HEK293 (cell line): ENCODE results near the gene KRTAP9-7.

ENCODE experiments used
- CTCF ChIA-PET: fragments of 350-600 bp; formaldehyde crosslinking; extraction: SDS; loops from one replicate; lab custom pipeline; 2021; ENCODE audit warnings: antibody characterized with exemption; lab: Yijun Ruan, JAX
- POLR2A ChIA-PET: fragments of 300-600 bp; formaldehyde crosslinking; extraction: SDS; loops from one replicate; lab custom pipeline; 2020; ENCODE audit warnings: antibody characterized with exemption, inconsistent platforms; lab: Yijun Ruan, JAX
- H3K27ac ChIP-seq: fragments of 200-500 bp; sonication (Bioruptor generic); 2 replicates; pipeline ENCODE4 v1.5.1; 2014; ENCODE audit warnings: low read depth, low read length, control low read depth, inconsistent platforms; ENCODE audit errors: extremely low read depth
- H3K36me3 ChIP-seq, 2 experiments: fragments of 200-500 bp in 1 of 2; sonication (Bioruptor generic) in 1 of 2; 1 replicate in 1 of 2; 2 replicates in 1 of 2; pipeline ENCODE4 v1.5.1; 2014 to 2017; ENCODE audit warnings: inconsistent platforms in 2 of 2, low read length in 2 of 2; ENCODE audit not compliant: control insufficient read depth in 2 of 2, insufficient read depth in 1 of 2
- H3K4me1 ChIP-seq: fragments of 200-500 bp; sonication (Bioruptor generic); 2 replicates; pipeline ENCODE4 v1.5.1; 2014; ENCODE audit warnings: mild to moderate bottlenecking, low read length, inconsistent platforms; ENCODE audit not compliant: control insufficient read depth, insufficient read depth
- H3K4me3 ChIP-seq: 2 replicates; pipeline ENCODE4 v1.5.1; 2011; ENCODE audit warnings: low read depth, mild to moderate bottlenecking, control low read depth, low read length, moderate library complexity
- H3K9me3 ChIP-seq: fragments of 200-500 bp; sonication (Bioruptor generic); 2 replicates; pipeline ENCODE4 v1.5.1; 2014; ENCODE audit warnings: low read depth, low read length, inconsistent platforms; ENCODE audit not compliant: control insufficient read depth, insufficient read depth
- FEZF1 ChIP-seq: fragments of 450-650 bp; formaldehyde crosslinking; IDR thresholded peaks from 2 replicates; pipeline ENCODE4 v1.5.1; 2016; ENCODE audit warnings: missing biosample characterization, missing genetic modification characterization
- KLF7 ChIP-seq: fragments of 450-650 bp; formaldehyde crosslinking; IDR thresholded peaks from 2 replicates; pipeline ENCODE4 v1.5.1; 2016; ENCODE audit warnings: missing biosample characterization, missing genetic modification characterization, borderline replicate concordance
- PRDM10 ChIP-seq: fragments of 450-650 bp; formaldehyde crosslinking; IDR thresholded peaks from 2 replicates; pipeline ENCODE4 v1.5.1; 2016; ENCODE audit warnings: missing biosample characterization, missing genetic modification characterization
- ZBTB11 ChIP-seq: fragments of 450-650 bp; formaldehyde crosslinking; conservative IDR thresholded peaks from 2 replicates; pipeline ENCODE4 v1.5.1; 2016; ENCODE audit warnings: low read depth, missing biosample characterization, missing genetic modification characterization
- ZBTB17 ChIP-seq: fragments of 450-650 bp; formaldehyde crosslinking; IDR thresholded peaks from 2 replicates; pipeline ENCODE4 v1.5.1; 2016; ENCODE audit warnings: missing biosample characterization, missing genetic modification characterization
- ZNF138 ChIP-seq: fragments of 450-650 bp; formaldehyde crosslinking; IDR thresholded peaks from 2 replicates; pipeline ENCODE4 v1.5.1; 2016; ENCODE audit warnings: missing biosample characterization, missing genetic modification characterization, borderline replicate concordance
- ZNF146 ChIP-seq: fragments of 450-650 bp; formaldehyde crosslinking; IDR thresholded peaks from 2 replicates; pipeline ENCODE4 v1.5.1; 2016; ENCODE audit warnings: missing biosample characterization, missing genetic modification characterization
- ZNF223 ChIP-seq: fragments of 450-650 bp; formaldehyde crosslinking; IDR thresholded peaks from 2 replicates; pipeline ENCODE4 v1.5.1; 2016; ENCODE audit warnings: missing biosample characterization, missing genetic modification characterization
- ZNF362 ChIP-seq: fragments of 450-650 bp; formaldehyde crosslinking; IDR thresholded peaks from 2 replicates; pipeline ENCODE4 v1.5.1; 2016; ENCODE audit warnings: missing biosample characterization, missing genetic modification characterization
- ZNF366 ChIP-seq: fragments of 450-650 bp; formaldehyde crosslinking; conservative IDR thresholded peaks from 2 replicates; pipeline ENCODE4 v1.5.1; 2016; ENCODE audit warnings: missing biosample characterization, missing genetic modification characterization
- ZNF416 ChIP-seq: fragments of 450-650 bp; formaldehyde crosslinking; IDR thresholded peaks from 2 replicates; pipeline ENCODE4 v1.5.1; 2016; ENCODE audit warnings: missing biosample characterization, missing genetic modification characterization
- ZNF518A ChIP-seq: fragments of 450-650 bp; formaldehyde crosslinking; conservative IDR thresholded peaks from 2 replicates; pipeline ENCODE4 v1.5.1; 2016; ENCODE audit warnings: low read depth, missing biosample characterization, missing genetic modification characterization
- ZSCAN30 ChIP-seq: fragments of 450-650 bp; IDR thresholded peaks from 2 replicates; pipeline ENCODE4 v1.5.1; 2018; ENCODE audit warnings: missing biosample characterization, mild to moderate bottlenecking, missing genetic modification characterization, moderate library complexity

Gene KRTAP9-7

GRCh38 chr17:41308251-41308917, 32.9 kb downstream of the KRTAP9-7 start (continued):
- no peak for TF ChIP-seq PRDM10 (tag by site-specific recombination)

- Histone ChIP-seq H3K4me3 (no peak within 1 kb of the TSS), H3K27ac (no peak within 1 kb of the TSS), H3K36me3 (no peaks in the 10 kb centered on the region), H3K4me1 (no peaks in the 10 kb centered on the region), H3K9me3 (no peaks in the 10 kb centered on the region)
- CTCF ChIA-PET: interaction anchor here (0.7 to 1.2 kb wide), 4 partner anchors 8 to 358 kb away, joined by 3 to 4 read pairs (median 3); no protein-coding TSS in a partner anchor
- TF ChIP-seq ZSCAN30 (no peak), ZBTB11 (tag by site-specific recombination) (no peak), ZNF138 (tag by site-specific recombination) (no peak), ZBTB17 (tag by site-specific recombination) (no peak), ZNF366 (tag by site-specific recombination) (no peak), ZNF416 (tag by site-specific recombination) (no peak), FEZF1 (no peak), ZNF518A (tag by site-specific recombination) (no peak), ZNF362 (tag by site-specific recombination) (no peak), ZNF223 (no peak), ZNF146 (tag by site-specific recombination) (no peak), KLF7 (tag by site-specific recombination) (no peak)
- POLR2A ChIA-PET: no interaction called here
Observed at GRCh38 chr17:41308918-41309359, 33.4 kb downstream of the KRTAP9-7 start, which contains the start of gene KRTAP16-1. KRTAP16-1 (minus strand) TSS chr17:41309309; CDS start chr17:41309253, 56 bp downstream.
